Esophagus squamous epithelium (tissue), 5 donors: ENCODE measurements around the gene MAP4K3. TPM values are rescaled to one million over a fixed set of nuclear protein-coding genes. Genes with fewer than 3 reads are reported as not detected.
A peak's percentile ranks its signal among the peaks of the same experiment; 100 is the strongest.

Experiments used
- DNase-seq: peaks from one replicate; lab custom pipeline; 2025; lab: John Stamatoyannopoulos, UW
- H3K27ac ChIP-seq, 4 donors: fragments of 200-600 bp; sonication (generic); one replicate each; pipeline ENCODE4 v1.5.1; 2016 to 2019; ENCODE audit warnings: mild to moderate bottlenecking in 1 of 4
- H3K27me3 ChIP-seq, 4 donors: fragments of 200-600 bp; sonication (generic); 1 replicate in 3 of 4; 2 replicates in 1 of 4; pipeline versions ENCODE4 v1.5.1 to v1.6.0; 2017 to 2021; ENCODE audit warnings: antibody characterized with exemption in 1 of 4
- H3K36me3 ChIP-seq, 3 donors: fragments of 200-600 bp; sonication (generic); one replicate each; pipeline ENCODE4 v1.5.1; 2016 to 2019
- H3K4me1 ChIP-seq, 3 donors: fragments of 200-600 bp; sonication (generic); one replicate each; pipeline ENCODE4 v1.5.1; 2017 to 2019
- H3K4me3 ChIP-seq, 4 donors: fragments of 200-600 bp; sonication (generic); 1 replicate in 3 of 4; 2 replicates in 1 of 4; pipeline ENCODE4 v1.5.1; 2016 to 2019; ENCODE audit warnings: mild to moderate bottlenecking in 2 of 4, moderate library complexity in 1 of 4
- H3K9me3 ChIP-seq, 3 donors: fragments of 200-600 bp; sonication (generic); one replicate each; pipeline ENCODE4 v1.5.1; 2016 to 2019
- CTCF ChIP-seq, 6 experiments: fragments of 450-650 bp in 4 of 6; fragments of 200-600 bp in 2 of 6; sonication (generic) in 2 of 6; IDR thresholded peaks; one replicate each; pipeline ENCODE4 v1.5.1; 2016 to 2019; ENCODE audit warnings: antibody characterized with exemption in 6 of 6, mild to moderate bottlenecking in 4 of 6, moderate library complexity in 4 of 6
- POLR2A ChIP-seq, 4 donors: fragments of 450-650 bp; IDR thresholded peaks; one replicate each; pipeline ENCODE4 v1.6.1; 2017; ENCODE audit warnings: antibody characterized with exemption in 4 of 4, mild to moderate bottlenecking in 4 of 4, moderate library complexity in 3 of 4
- WGBS, 2 donors: methylation state at CpG; one replicate each; pipeline ENCODE4 v1.1.5; 2018; 5-methylcytosine and 5-hydroxymethylcytosine counted together
- intact Hi-C: fragments of 100-400 bp; cut with DNase I; formaldehyde crosslinking; loops from one replicate; pipeline ENCODE4 v1.15.0; 2022
- total RNA-seq, 4 donors: library from RNA; depleted of rRNA; stranded (reverse); fragments of >200 nt; gene quantifications; one replicate each; pipeline ENCODE4 v1.1.0, GENCODE V29; 2016
- donor health status: DM: yes; HTN: yes; CAD: no.

Gene MAP4K3
- total RNA-seq, 4 donors from 2014 or later: 12.6 to 35.1 (median 15.8) TPM

- DNase-seq: no peak
- TF ChIP-seq CTCF (IDR thresholded peaks at IDR 0.05): no peak
- TF ChIP-seq POLR2A (IDR thresholded peaks at IDR 0.05): no peak
- Histone ChIP-seq H3K36me3 (no peaks in the 10 kb centered on the region), H3K27ac (no peak overlapping the region), H3K27me3 (no peaks in the 10 kb centered on the region), H3K4me3 (no peak overlapping the region), H3K9me3 (no peaks in the 10 kb centered on the region), H3K4me1 (peaks cover 5 to 21% (median 5%) of the 10 kb centered on the region in 3 donors)
- intact Hi-C loops: no loop called here
- WGBS, 2 donors: 89 to 93% methylated on average over 6 of the region's 6 CpGs
Observed at GRCh38 chr2:39383146-39383545, 53.9 kb downstream of the MAP4K3 start.

GRCh38 chr2:39381653-39382052, 55.4 kb downstream of the MAP4K3 start:
- H3K36me3 ChIP-seq: no peaks in the 10 kb centered on the region
- no peak overlapping the region for H3K4me3 ChIP-seq
- H3K27ac ChIP-seq: no peak overlapping the region
- DNase-seq: no peak
- TF ChIP-seq POLR2A (IDR thresholded peaks at IDR 0.05): no peak
- no peak for TF ChIP-seq CTCF (IDR thresholded peaks at IDR 0.05)
- H3K4me1 ChIP-seq: peaks cover 5 to 21% (median 5%) of the 10 kb centered on the region in 3 donors
- WGBS, 2 donors: 77 to 86% methylated on average over 5 of the region's 5 CpGs
- no peaks in the 10 kb centered on the region for H3K9me3 ChIP-seq
- intact Hi-C loops: no loop called here
- no peaks in the 10 kb centered on the region for H3K27me3 ChIP-seq

- H3K9me3 ChIP-seq: no peaks in the 10 kb centered on the region
- TF ChIP-seq POLR2A (IDR thresholded peaks at IDR 0.05) (no peak), CTCF (IDR thresholded peaks at IDR 0.05) (no peak)
- WGBS, 2 donors: 30 to 42% methylated on average over 2 of the region's 2 CpGs
- no peak overlapping the region for H3K4me3 ChIP-seq
- intact Hi-C loops: no loop called here
- no peak for DNase-seq
- H3K27ac ChIP-seq: peak overlapping the region in 2 of 4 donors; percentile 8 to 45
- no peaks in the 10 kb centered on the region for H3K27me3 ChIP-seq
- H3K4me1 ChIP-seq: peaks cover 5 to 21% (median 5%) of the 10 kb centered on the region in 3 donors
- peaks cover 0 to 10% (median 0%) of the 10 kb centered on the region in 3 donors for H3K36me3 ChIP-seq
Observed at GRCh38 chr2:39380525-39381150, 56.4 kb downstream of the MAP4K3 start.

GRCh38 chr2:39379643-39380524, 57.2 kb downstream of the MAP4K3 start:
- H3K36me3 ChIP-seq: peaks cover 0 to 17% (median 0%) of the 10 kb centered on the region in 3 donors
- no peaks in the 10 kb centered on the region for H3K27me3 ChIP-seq
- H3K4me1 ChIP-seq: peaks cover 5 to 21% (median 5%) of the 10 kb centered on the region in 3 donors
- DNase-seq: no peak
- peak overlapping the region in 2 of 4 donors; percentile 8 to 45 for H3K27ac ChIP-seq
- H3K4me3 ChIP-seq: no peak overlapping the region
- TF ChIP-seq POLR2A (IDR thresholded peaks at IDR 0.05) (no peak), CTCF (IDR thresholded peaks at IDR 0.05) (peak; percentile 38 to 64 (median 51))
- intact Hi-C loops: no loop called here
- H3K9me3 ChIP-seq: no peaks in the 10 kb centered on the region

GRCh38 chr2:39378968-39379367, 58.1 kb downstream of the MAP4K3 start:
- WGBS, 2 donors: 65 to 81% methylated on average over 1 of the region's 1 CpG
- Histone ChIP-seq H3K27me3 (no peaks in the 10 kb centered on the region), H3K36me3 (peaks cover 0 to 24% (median 0%) of the 10 kb centered on the region in 3 donors), H3K27ac (no peak overlapping the region), H3K9me3 (no peaks in the 10 kb centered on the region), H3K4me3 (no peak overlapping the region), H3K4me1 (peaks cover 5 to 21% (median 5%) of the 10 kb centered on the region in 3 donors)
- intact Hi-C loops: no loop called here
- no peak for TF ChIP-seq CTCF (IDR thresholded peaks at IDR 0.05)
- no peak for TF ChIP-seq POLR2A (IDR thresholded peaks at IDR 0.05)
- no peak for DNase-seq
